ENCODE data around the gene CCDC50. TPM values are rescaled to one million over a fixed set of nuclear protein-coding genes. Genes with fewer than 3 reads are reported as not detected.

The CCDC50 gene
- total and polyA plus RNA-seq, 2 experiments from 2014 or later: 31.6 to 49.6 TPM

DNA sequence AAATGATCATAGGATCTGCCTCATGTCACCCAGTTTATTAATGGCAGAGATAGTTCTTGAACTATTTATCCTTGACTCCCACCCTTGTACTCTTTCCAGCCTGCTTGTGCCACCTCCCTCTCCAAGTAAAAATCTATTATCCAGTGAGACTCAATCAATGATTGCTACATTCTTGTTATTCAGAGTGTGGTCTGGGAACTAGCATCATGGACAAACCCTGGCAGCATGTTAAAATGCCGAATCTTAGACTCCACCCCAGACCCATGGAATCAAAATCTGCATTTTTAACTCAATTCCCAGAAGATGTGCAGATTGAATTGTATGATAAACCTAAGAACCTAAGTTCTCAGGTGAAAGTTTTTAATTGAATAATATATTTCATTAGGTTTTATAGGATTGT, 97.1 kb downstream of the CCDC50 start:
- Histone ChIP-seq H3K27ac (no peak overlapping the region), H3K9me2 (replicated peaks; ENCODE audit: insufficient read depth) (no peaks in the 10 kb centered on the region), H3K27me3 (no peaks in the 10 kb centered on the region), H3K9me3 (ENCODE audit: low read depth) (no peaks in the 10 kb centered on the region), H2AFZ (no peak overlapping the region), H3K4me1 (ENCODE audit: insufficient read depth) (no peaks in the 10 kb centered on the region), H3K4me2 (no peak overlapping the region), H3K36me3 (replicated peaks; ENCODE audit: insufficient read depth, low read depth) (no peaks in the 10 kb centered on the region), H3K4me3 (no peak overlapping the region), H3K79me2 (no peaks in the 10 kb centered on the region), H4K20me1 (ENCODE audit: insufficient read depth, poor library complexity, severe bottlenecking) (no peaks in the 10 kb centered on the region)
- no peak for TF ChIP-seq EZH2 (IDR thresholded peaks at IDR 0.05; ENCODE audit: borderline replicate concordance)
- DNase-seq (ENCODE audit: low spot score): no peak
- 81% methylated on average over 1 of the region's 1 CpG for WGBS (ENCODE audit: low lambda C conversion rate, missing lambda C conversion rate)

DNA sequence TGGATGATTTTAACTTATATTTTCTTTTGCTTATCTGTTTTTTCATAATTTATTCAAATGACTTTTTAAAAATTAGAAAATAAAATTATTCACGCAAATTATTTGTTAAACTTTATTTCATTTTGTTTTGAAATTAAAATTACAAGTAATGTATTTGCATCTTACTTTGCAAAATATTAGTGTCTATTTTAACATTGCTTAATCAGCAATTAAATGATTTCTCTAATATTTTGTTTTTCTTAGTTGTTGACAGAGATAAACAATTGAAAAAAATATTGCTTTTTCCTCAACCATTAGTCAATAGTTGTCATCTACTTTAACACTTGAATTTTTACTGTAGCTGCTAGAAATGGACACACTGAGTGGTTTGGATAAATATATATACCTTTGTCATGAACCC, 99.0 kb downstream of the CCDC50 start:
- no peaks in the 10 kb centered on the region for H4K20me1 ChIP-seq (ENCODE audit: insufficient read depth, poor library complexity, severe bottlenecking)
- no peak overlapping the region for H3K4me2 ChIP-seq
- H3K9me2 ChIP-seq (replicated peaks; ENCODE audit: insufficient read depth): no peaks in the 10 kb centered on the region
- no peak overlapping the region for H2AFZ ChIP-seq
- no peak overlapping the region for H3K4me3 ChIP-seq
- H3K27ac ChIP-seq: no peak overlapping the region
- H3K79me2 ChIP-seq: no peaks in the 10 kb centered on the region
- H3K27me3 ChIP-seq: no peaks in the 10 kb centered on the region
- H3K36me3 ChIP-seq (replicated peaks; ENCODE audit: insufficient read depth, low read depth): no peaks in the 10 kb centered on the region
- DNase-seq (ENCODE audit: low spot score): no peak
- no peaks in the 10 kb centered on the region for H3K4me1 ChIP-seq (ENCODE audit: insufficient read depth)
- WGBS (ENCODE audit: low lambda C conversion rate, missing lambda C conversion rate): 100% methylated on average over 1 of the region's 1 CpG
- H3K9me3 ChIP-seq (ENCODE audit: low read depth): no peaks in the 10 kb centered on the region
- TF ChIP-seq, protein P1, sequence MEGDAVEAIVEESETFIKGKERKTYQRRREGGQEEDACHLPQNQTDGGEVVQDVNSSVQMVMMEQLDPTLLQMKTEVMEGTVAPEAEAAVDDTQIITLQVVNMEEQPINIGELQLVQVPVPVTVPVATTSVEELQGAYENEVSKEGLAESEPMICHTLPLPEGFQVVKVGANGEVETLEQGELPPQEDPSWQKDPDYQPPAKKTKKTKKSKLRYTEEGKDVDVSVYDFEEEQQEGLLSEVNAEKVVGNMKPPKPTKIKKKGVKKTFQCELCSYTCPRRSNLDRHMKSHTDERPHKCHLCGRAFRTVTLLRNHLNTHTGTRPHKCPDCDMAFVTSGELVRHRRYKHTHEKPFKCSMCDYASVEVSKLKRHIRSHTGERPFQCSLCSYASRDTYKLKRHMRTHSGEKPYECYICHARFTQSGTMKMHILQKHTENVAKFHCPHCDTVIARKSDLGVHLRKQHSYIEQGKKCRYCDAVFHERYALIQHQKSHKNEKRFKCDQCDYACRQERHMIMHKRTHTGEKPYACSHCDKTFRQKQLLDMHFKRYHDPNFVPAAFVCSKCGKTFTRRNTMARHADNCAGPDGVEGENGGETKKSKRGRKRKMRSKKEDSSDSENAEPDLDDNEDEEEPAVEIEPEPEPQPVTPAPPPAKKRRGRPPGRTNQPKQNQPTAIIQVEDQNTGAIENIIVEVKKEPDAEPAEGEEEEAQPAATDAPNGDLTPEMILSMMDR (IDR thresholded peaks at IDR 0.05; ENCODE audit: poor library complexity): no peak
- TF ChIP-seq EZH2 (IDR thresholded peaks at IDR 0.05; ENCODE audit: borderline replicate concordance) (no peak), EZH2phosphoT487 (IDR thresholded peaks at IDR 0.05; ENCODE audit: low read depth, severe bottlenecking, unreplicated experiment) (no peak)

DNA sequence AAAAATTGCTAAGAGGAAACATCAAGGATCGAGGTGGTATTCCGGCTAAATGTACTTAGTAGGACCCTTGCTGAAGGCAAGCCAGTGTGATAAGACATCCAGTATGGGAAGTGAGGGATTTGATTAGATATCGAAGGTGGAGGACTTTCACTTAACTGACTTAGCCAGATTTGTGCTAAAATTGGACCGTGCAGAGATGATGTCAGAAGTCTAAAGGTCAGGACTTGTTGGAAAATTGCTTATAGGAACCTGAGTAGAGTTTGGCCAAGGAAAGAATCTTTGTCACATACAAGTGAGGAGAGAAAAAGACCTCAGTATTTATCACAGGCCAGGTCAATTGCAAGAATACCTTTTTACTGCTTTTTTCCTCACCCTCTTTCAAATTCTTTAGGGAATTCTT, 100.9 kb downstream of the CCDC50 start:
- H3K79me2 ChIP-seq: no peaks in the 10 kb centered on the region
- H3K9me3 ChIP-seq (ENCODE audit: low read depth): no peaks in the 10 kb centered on the region
- WGBS (ENCODE audit: low lambda C conversion rate, missing lambda C conversion rate): 78% methylated on average over 4 of the region's 4 CpGs
- no peaks in the 10 kb centered on the region for H3K9me2 ChIP-seq (replicated peaks; ENCODE audit: insufficient read depth)
- no peak overlapping the region for H3K4me3 ChIP-seq
- no peak overlapping the region for H3K27ac ChIP-seq
- no peaks in the 10 kb centered on the region for H3K27me3 ChIP-seq
- TF ChIP-seq, protein P1 (IDR thresholded peaks at IDR 0.05; ENCODE audit: poor library complexity): no peak
- no peak for TF ChIP-seq EZH2 (IDR thresholded peaks at IDR 0.05; ENCODE audit: borderline replicate concordance)
- no peak for TF ChIP-seq EZH2phosphoT487 (IDR thresholded peaks at IDR 0.05; ENCODE audit: low read depth, severe bottlenecking, unreplicated experiment)
- no peaks in the 10 kb centered on the region for H3K4me1 ChIP-seq (ENCODE audit: insufficient read depth)
- DNase-seq (ENCODE audit: low spot score): peak; percentile 16
- H4K20me1 ChIP-seq (ENCODE audit: insufficient read depth, poor library complexity, severe bottlenecking): no peaks in the 10 kb centered on the region
- H2AFZ ChIP-seq: no peak overlapping the region
- no peaks in the 10 kb centered on the region for H3K36me3 ChIP-seq (replicated peaks; ENCODE audit: insufficient read depth, low read depth)
- no peak overlapping the region for H3K4me2 ChIP-seq

DNA sequence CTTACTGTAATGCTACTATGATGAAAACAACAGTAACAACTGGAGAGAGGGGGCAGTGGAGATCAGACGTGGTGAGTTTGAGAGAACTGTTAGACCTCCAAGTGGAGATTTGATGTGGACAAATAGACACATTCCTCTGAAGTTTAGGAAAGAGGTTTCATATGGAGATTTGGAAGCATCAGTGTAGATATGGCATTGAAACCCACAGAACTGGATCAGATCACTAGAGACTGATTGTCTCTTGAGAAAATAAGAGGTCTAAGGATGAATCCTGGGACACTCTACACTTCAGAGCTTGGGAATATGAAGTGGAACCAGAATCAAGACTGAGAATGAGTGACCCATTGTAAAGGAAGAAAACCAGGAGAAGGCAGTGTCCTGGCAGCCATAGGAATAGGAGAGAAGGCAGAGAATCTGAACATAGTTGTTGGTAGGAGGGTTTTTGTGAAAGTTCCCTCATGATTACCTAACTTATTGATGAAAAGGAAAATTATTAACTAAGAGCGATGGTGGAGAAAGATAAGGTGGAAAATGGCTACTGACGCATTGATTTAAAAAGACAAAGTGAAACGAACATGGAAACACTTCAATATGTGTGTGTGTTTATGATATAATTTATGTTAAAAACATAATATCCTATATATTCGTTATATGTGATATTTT, 102.1 kb downstream of the CCDC50 start:
- no peaks in the 10 kb centered on the region for H3K4me1 ChIP-seq (ENCODE audit: insufficient read depth)
- no peaks in the 10 kb centered on the region for H4K20me1 ChIP-seq (ENCODE audit: insufficient read depth, poor library complexity, severe bottlenecking)
- no peak for TF ChIP-seq EZH2 (IDR thresholded peaks at IDR 0.05; ENCODE audit: borderline replicate concordance)
- TF ChIP-seq, protein P1 (IDR thresholded peaks at IDR 0.05; ENCODE audit: poor library complexity): no peak
- no peak for TF ChIP-seq EZH2phosphoT487 (IDR thresholded peaks at IDR 0.05; ENCODE audit: low read depth, severe bottlenecking, unreplicated experiment)
- H3K27ac ChIP-seq: no peak overlapping the region
- no peaks in the 10 kb centered on the region for H3K27me3 ChIP-seq
- H3K4me2 ChIP-seq: no peak overlapping the region
- no peaks in the 10 kb centered on the region for H3K79me2 ChIP-seq
- H2AFZ ChIP-seq: no peak overlapping the region
- no peaks in the 10 kb centered on the region for H3K36me3 ChIP-seq (replicated peaks; ENCODE audit: insufficient read depth, low read depth)
- no peak overlapping the region for H3K4me3 ChIP-seq
- WGBS (ENCODE audit: low lambda C conversion rate, missing lambda C conversion rate): 88% methylated on average over 5 of the region's 5 CpGs
- H3K9me2 ChIP-seq (replicated peaks; ENCODE audit: insufficient read depth): no peaks in the 10 kb centered on the region
- H3K9me3 ChIP-seq (ENCODE audit: low read depth): no peaks in the 10 kb centered on the region
- DNase-seq (ENCODE audit: low spot score): no peak

Data from hepatocyte (in vitro differentiated cells).